OCI-M1 (cell line): ENCODE measurements around the gene MBLAC2.
A peak's percentile ranks its signal among the peaks of the same experiment; 100 is the strongest.

Experiments used
- DNase-seq: peaks from one replicate; lab custom pipeline; 2025; lab: John Stamatoyannopoulos, UW

The MBLAC2 gene

DNA sequence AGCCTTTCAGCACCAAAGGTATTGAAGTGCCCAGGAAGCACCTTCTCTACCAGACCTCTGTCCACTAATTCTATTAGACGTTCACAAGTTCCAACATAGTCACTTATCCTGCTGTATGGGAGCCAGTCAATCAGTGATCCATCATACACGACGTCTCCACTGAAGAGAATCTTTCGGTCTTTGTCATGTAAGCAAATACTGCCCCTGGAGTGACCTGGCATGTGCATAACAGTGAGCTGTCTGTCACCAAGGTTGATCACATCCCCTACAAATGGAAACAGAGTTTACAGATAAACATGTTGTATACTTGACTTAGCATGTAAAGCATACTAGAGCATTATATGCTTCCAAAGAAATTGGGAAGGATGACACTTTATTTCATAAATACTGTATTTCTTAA is 13.3 kb downstream of the MBLAC2 start:
- no peak for DNase-seq

DNA sequence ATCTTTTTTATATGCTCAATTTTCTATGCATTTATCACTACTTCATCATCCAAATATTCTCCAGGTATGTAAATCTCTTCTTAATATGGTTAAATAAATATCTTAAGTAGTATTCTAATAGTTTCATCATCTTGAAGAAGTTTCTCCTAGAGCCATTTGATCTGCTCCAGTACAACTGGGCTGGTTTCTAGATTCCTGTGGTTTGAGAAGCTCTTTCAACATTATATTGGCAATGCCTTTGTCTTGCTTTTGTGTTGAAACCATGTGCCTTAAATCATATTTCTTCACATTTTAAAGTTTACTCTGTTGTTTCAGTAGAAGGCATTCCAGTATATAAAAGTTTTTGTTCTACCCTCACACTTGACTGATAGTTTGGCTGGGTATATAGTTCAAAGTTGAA is 27.6 kb downstream of the MBLAC2 start:
- DNase-seq, result no peak

DNA sequence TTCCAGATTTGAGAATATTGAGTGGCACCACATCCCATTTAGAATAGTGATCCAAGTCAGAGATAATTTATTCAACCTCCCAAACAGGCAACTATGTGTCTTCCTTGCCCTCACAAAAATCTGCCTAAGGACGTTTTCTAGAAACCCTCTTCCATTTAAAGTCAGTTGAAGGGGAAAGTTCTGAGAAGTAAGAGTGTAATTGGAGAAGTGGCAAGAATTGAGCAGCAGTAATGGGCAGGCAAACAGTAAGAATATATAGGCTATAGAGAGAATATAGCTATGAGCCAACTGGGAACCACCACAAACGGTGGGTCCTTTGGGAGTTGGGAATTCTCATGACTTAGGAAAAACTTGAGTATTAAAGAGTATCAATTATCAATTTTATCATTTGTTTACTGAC is 33.9 kb downstream of the MBLAC2 start:
- DNase-seq, result peak; percentile 57

DNA sequence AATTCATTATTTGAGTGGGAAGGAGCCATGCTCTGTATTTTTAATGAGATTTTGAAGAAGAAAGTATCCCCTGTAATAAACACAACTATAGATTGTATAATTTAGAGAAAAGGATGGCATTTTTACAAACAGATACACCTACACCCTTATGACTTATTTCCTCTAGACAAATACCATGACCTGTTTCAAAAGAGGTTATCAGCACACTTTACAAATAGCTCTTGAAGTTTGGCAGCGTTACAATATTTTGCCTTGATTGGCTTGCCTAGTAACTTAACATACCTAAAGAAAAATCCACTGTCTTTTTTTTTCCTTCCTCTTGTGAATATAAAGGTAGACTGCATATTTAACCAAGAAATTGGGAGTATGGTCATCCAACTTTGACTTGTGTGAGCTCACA is 36.5 kb downstream of the MBLAC2 start:
- DNase-seq, result no peak

DNA sequence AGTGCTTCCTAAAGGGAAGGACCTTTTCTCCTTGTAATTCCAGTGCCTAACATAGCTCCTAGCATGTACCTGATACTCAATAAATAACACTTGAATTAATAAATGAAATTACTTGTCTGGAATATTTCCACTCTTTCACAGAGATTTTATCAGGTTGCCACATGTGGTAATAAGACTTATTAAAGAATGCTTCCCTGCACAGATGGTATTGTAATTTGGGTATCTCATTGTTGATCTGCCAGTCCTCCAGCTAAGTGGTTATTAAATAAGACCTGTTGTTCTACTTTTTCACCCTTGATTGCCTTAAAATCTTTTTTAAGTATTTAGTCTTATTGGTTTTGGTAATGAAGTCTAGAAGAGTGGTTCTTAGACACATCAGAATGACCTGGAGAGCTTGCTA is 36.9 kb downstream of the MBLAC2 start:
- DNase-seq, result no peak

DNA sequence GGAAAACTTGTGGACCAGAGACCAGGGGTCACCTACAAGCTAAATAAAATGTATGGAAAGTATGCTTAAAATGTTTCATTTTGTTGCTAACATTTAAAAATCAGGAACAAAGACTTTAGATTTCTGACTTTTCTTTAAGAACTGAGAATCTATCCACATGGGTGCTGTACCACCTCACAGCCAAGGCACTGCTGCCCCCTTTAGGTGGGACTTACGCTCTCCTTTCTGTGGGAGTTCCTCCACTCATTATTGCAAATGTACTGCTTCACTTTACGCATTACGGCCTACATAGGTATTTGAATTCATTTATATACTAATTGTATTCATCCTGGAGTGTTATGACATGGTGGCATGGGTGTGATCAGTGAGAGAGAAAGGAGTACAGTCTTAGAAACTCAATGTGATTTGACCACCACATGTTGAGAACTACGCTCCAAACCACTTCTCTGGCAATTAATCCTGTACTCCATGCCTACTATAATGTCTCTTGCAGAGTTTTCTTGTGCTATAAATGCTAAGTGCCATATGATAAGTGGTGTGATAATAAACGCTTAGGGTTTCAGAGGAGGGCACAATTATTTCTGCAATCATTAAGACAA is 40.4 kb downstream of the MBLAC2 start:
- peak; percentile 75 for DNase-seq

DNA sequence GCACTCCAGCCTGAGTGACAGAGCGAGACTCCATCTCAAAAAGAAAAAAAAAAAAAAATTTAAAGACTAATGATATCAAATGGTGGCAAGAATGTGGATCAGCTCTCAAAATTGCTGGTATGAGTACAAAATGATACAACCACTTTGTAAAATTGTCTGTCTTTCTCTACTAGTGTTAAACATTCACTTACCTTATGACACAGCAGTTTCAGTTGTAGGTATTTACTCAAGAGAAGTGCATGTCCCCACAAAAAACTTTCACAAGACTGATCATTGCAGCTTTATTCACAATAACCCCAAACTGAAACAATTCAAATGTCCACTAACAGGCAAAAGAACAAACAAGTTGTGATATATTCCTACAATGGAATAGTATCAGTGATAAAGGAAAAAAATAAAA is 50.3 kb downstream of the MBLAC2 start:
- DNase-seq, result no peak

DNA sequence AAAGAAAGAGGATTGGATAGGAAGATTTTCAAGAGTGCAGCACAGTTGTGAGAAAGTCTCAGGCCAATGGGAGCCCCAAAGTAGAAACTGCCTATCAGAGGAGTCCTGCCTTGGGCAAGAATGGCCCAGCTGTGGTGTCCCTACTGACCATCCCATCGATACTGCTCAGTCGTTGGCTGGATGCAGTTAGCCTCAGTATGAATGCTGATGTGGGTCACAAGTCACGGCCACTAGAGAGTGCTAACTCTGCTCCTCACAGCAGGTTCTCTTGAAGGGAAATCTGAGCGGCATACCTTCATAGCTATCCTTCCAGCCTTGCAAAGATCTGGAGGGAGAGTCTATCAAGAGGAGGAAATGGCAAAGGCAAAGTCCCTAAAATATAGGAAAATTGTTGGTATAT is 53.4 kb downstream of the MBLAC2 start:
- peak; percentile 15 for DNase-seq

DNA sequence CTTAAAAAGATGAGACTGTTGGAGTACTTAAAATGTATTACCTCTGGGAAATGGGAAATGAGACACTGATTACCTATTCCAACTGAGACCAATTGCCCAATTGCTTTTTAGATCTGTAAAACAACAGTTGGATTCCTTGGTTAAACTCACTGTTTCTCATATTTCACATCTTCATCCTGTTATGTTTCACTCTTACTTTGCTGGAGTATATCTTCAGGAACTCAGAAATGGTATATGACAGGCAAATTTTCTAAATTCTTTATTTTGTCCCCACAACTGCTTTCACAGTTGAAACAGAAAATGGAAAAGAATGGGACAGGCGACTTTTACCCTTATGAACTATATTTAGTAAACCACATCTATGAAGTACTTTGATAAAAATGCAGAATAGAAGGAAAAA is 56.4 kb downstream of the MBLAC2 start:
- no peak for DNase-seq

DNA sequence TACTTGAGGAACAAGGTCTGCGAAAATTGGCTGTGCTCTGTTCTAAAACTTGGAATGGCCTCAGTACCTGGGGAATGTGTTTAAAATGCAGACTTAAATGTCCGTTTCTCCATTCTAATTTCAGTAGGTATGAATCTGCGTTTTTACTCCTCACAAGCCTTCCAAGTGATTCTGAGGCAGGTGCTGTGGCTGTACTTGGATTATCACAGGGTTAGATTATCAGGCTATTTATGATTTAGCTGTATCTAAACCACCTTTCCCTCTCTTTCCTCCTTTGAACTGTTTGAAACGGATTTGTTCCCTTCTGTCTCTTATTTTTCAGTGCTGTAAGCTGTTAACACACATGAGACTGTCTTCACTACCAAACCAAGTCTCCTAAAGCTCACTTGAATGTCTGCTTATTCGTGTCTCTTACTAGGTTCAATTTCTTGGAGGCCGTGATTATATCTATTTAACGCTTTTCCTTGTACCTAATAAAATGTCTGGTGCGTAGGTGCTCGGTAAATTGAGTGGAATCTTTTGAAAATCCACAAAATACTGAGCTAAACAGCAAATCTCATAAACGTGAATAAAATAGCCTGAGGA is 64.3 kb downstream of the MBLAC2 start:
- DNase-seq, result no peak

DNA sequence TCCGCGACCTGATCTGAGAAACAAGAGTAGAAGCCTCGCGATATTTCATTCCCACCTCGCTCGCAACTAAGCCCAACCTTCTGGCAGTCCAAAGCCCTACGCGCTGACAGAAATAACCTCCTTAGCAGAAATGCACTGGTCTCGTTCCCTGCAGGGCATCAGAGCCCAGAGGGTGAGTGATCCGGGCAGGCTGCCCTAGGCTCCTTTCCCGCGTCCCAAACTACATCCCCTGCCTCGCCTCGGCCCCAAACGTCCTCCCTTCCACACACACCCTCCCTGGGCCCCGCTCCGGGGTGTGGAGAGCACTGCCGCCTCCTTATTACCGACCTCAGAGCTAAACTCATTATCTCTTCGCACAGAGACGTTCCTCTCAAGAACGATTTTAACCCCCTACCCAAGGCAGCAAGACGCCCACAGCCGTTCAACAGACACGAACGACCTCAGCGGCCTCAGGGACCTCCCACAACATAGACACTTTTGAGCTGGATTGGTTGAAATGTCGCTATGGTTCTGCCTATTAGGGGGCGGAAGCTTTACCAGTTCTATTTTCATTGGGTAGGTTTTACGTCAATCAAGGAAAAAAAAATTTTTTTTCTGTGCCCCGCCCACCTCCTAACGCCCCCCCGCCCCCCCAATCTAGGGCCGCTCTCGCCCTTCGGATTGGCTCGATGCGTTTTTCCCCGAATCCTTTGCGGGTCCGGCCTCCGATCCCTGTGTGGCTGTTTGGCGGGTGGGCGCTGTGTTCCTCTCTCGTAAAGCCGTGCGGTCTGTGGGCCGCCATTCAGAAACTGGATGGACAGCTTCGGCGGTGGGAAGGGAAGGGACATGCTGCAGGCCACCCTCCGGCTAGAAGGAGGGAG is 65.0 kb downstream of the MBLAC2 start, which contains the start of gene CETN3:
CETN3 (minus strand) TSS at position 439 of the 860 bp plus-strand sequence; CDS start at position 344, 95 bp downstream.
- peak; percentile 99 for DNase-seq

DNA sequence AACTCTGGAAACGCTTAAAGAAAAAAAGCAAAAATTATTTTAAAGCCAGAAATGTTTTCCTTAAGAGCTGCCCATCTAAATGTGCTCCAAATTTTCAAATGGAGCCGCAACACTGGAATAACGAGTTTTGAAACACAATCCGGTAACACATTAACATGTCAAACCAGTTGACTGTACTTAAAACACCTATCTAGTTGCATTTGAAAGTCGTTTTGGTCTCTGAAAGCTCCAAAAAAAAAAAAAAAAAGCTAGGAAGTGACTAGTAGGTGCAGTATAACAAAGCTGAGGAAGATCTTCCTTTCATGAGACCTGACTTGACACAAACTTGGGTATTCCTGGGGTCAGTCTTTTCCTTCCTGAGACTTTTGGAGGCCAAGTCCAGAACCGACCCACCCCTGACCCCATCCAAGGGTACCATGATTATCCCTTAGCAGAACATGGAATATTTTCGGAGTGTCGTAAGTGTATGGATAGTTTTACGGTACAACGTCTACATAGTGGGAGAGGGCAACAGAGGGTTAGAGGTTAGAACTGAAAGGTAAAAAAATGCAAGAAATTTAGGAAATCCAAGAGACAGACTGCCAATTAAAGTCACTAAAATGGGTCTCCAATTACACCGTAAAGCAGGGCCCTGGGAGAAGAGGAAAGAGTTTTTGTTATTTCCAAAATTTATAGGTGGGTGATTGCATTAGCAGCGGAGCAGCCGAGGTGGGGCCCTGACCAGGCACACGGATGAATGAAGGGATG is 65.8 kb downstream of the MBLAC2 start:
- peak; percentile 73 for DNase-seq
